Keratinocyte (primary cell): ENCODE measurements around the gene CLCN7. TPM values are rescaled to one million over a fixed set of nuclear protein-coding genes. Genes with fewer than 3 reads are reported as not detected.

ENCODE experiments used
- DNase-seq: peaks from one replicate; pipeline ENCODE4 v3.0.0-alpha.2; 2011; ENCODE audit warnings: low read depth, missing footprints, low spot score
- FAIRE-seq: peaks from 2 replicates; lab custom pipeline; 2011; peaks lifted over from hg19 to GRCh38; lab: Jason Lieb, UNC
- H2AFZ ChIP-seq: 2 replicates; pipeline ENCODE4 v1.6.0; 2012; ENCODE audit warnings: low read length, control low read depth, inconsistent platforms; ENCODE audit not compliant: control insufficient read depth
- H3K27ac ChIP-seq: 2 replicates; pipeline ENCODE4 v1.5.1; 2011; ENCODE audit warnings: low read length; ENCODE audit not compliant: control insufficient read depth, insufficient read depth
- H3K27me3 ChIP-seq: 3 replicates; pipeline ENCODE4 v1.6.0; 2011; ENCODE audit warnings: low read length; ENCODE audit not compliant: control insufficient read depth, insufficient read depth; ENCODE audit errors: extremely low read depth
- H3K36me3 ChIP-seq, 2 experiments: 2 replicates in 1 of 2; 3 replicates in 1 of 2; pipeline ENCODE4 v1.5.1; 2011; ENCODE audit warnings: low read length in 2 of 2, mild to moderate bottlenecking in 1 of 2; ENCODE audit not compliant: control insufficient read depth in 2 of 2, insufficient read depth in 2 of 2; ENCODE audit errors: extremely low read depth in 1 of 2
- H3K4me1 ChIP-seq: 3 replicates; pipeline ENCODE4 v1.5.1; 2011; ENCODE audit warnings: low read length; ENCODE audit not compliant: control insufficient read depth, insufficient read depth; ENCODE audit errors: extremely low read depth
- H3K4me2 ChIP-seq: 3 replicates; pipeline ENCODE4 v1.6.0; 2011; ENCODE audit warnings: low read depth, low read length; ENCODE audit not compliant: control insufficient read depth, insufficient read depth; ENCODE audit errors: extremely low read depth
- H3K4me3 ChIP-seq, 3 experiments: fragments of 200-600 bp in 1 of 3; sonication (generic) in 1 of 3; 2 replicates in 2 of 3; 3 replicates in 1 of 3; pipeline ENCODE4 v1.5.1; 2011 to 2016; ENCODE audit warnings: low read length in 3 of 3, mild to moderate bottlenecking in 3 of 3, control low read depth in 2 of 3, inconsistent platforms in 1 of 3, low read depth in 1 of 3, mixed read lengths in 1 of 3, mixed run types in 1 of 3, moderate library complexity in 1 of 3; ENCODE audit not compliant: control insufficient read depth in 2 of 3, insufficient read depth in 2 of 3; ENCODE audit errors: extremely low read depth in 1 of 3
- H3K79me2 ChIP-seq: 2 replicates; pipeline ENCODE4 v1.6.0; 2012; ENCODE audit warnings: low read length; ENCODE audit not compliant: control insufficient read depth, insufficient read depth
- H3K9ac ChIP-seq: 3 replicates; pipeline ENCODE4 v1.6.0; 2011; ENCODE audit warnings: low read length; ENCODE audit not compliant: control insufficient read depth, insufficient read depth; ENCODE audit errors: extremely low read depth
- H3K9me1 ChIP-seq: 3 replicates; pipeline ENCODE4 v1.6.0; 2011; ENCODE audit warnings: low read length; ENCODE audit not compliant: control insufficient read depth, insufficient read depth; ENCODE audit errors: extremely low read depth
- H3K9me3 ChIP-seq: 2 replicates; pipeline ENCODE4 v1.5.1; 2012; ENCODE audit warnings: low read depth, low read length; ENCODE audit not compliant: control insufficient read depth
- H4K20me1 ChIP-seq: 3 replicates; pipeline ENCODE4 v1.6.0; 2011; ENCODE audit warnings: low read length; ENCODE audit not compliant: control insufficient read depth, insufficient read depth; ENCODE audit errors: extremely low read depth
- CTCF ChIP-seq, 3 experiments: IDR thresholded peaks in 1 of 3; conservative IDR thresholded peaks in 1 of 3; optimal IDR thresholded peaks in 1 of 3; 2 replicates in 2 of 3; 3 replicates in 1 of 3; pipeline versions ENCODE3 to v1.5.1; 2011; ENCODE audit warnings: low read length in 3 of 3, mild to moderate bottlenecking in 3 of 3, moderate library complexity in 2 of 3, control low read depth in 1 of 3, inconsistent platforms in 1 of 3; ENCODE audit not compliant: insufficient read depth in 2 of 3; ENCODE audit errors: extremely low read depth in 1 of 3
- EZH2 ChIP-seq: IDR thresholded peaks from one replicate; pipeline ENCODE4 v1.6.1; 2012; ENCODE audit warnings: inconsistent platforms, mild to moderate bottlenecking, low read length, moderate library complexity
- dilution Hi-C: fragments of 300-500 bp; cut with MboI; formaldehyde crosslinking; loops from one replicate; pipeline ENCODE4 v1.7.0; 2020; ENCODE audit warnings: low sequenced_read_pairs; ENCODE audit not compliant: extremely low pct_ligation_motif_present
- polyA plus RNA-seq, 5 experiments: library from polyadenylated mRNA; depleted of rRNA in 3 of 5; stranded (reverse) in 3 of 5; stranded (forward) in 1 of 5; unstranded in 1 of 5; fragments of >200 nt; gene quantifications; 1 replicate in 1 of 5; 2 replicates in 3 of 5; 3 replicates in 1 of 5; pipeline versions ENCODE4 v1.2.1 to v1.2.3, GENCODE V29; 2011 to 2012; ENCODE audit warnings: missing spikeins in 2 of 5, low read depth in 1 of 5, low replicate concordance in 1 of 5

The CLCN7 gene
- polyA plus RNA-seq, 1 donor (not counting 4 experiments of a cell fraction or from before 2014, with no cell fraction given), result 13.3 TPM

GRCh38 chr16:1495211-1495888, 20.5 kb upstream of the CLCN7 start:
- no peak overlapping the region for H3K4me3 ChIP-seq

GRCh38 chr16:1494711-1495110, 19.9 kb upstream of the CLCN7 start:
- Histone ChIP-seq H3K27me3 (no peaks in the 10 kb centered on the region), H2AFZ (no peak overlapping the region), H3K4me3 (no peak overlapping the region), H4K20me1 (no peaks in the 10 kb centered on the region), H3K4me2 (no peak overlapping the region), H3K9ac (no peak overlapping the region), H3K36me3 (peaks cover 4% of the 10 kb centered on the region in 2 experiments), H3K79me2 (peaks cover 30% of the 10 kb centered on the region), H3K27ac (no peak overlapping the region), H3K9me3 (no peaks in the 10 kb centered on the region), H3K4me1 (peaks cover 19% of the 10 kb centered on the region), H3K9me1 (no peaks in the 10 kb centered on the region)
- no peak for TF ChIP-seq EZH2
- TF ChIP-seq CTCF (optimal IDR thresholded peaks at IDR 0.05 in 1 of 3, IDR thresholded peaks at IDR 0.05 in 1 of 3, conservative IDR thresholded peaks at IDR 0.05 in 1 of 3; ENCODE audit: extremely low read depth in 1 of 3, insufficient read depth in 2 of 3, low read length in 3 of 3), result no peak
- no peak for DNase-seq
- dilution Hi-C loops, result no loop called here
- no peak for FAIRE-seq

More at GRCh38 chr16:1495211-1495888, 20.5 kb upstream of the CLCN7 start:
- TF ChIP-seq CTCF (optimal IDR thresholded peaks at IDR 0.05 in 1 of 3, IDR thresholded peaks at IDR 0.05 in 1 of 3, conservative IDR thresholded peaks at IDR 0.05 in 1 of 3; ENCODE audit: extremely low read depth in 1 of 3, insufficient read depth in 2 of 3, low read length in 3 of 3), result no peak
- TF ChIP-seq EZH2, result no peak
- Histone ChIP-seq H3K4me2 (no peak overlapping the region), H3K9me1 (no peaks in the 10 kb centered on the region), H4K20me1 (no peaks in the 10 kb centered on the region), H2AFZ (no peak overlapping the region), H3K9ac (no peak overlapping the region), H3K4me1 (peaks cover 19% of the 10 kb centered on the region), H3K79me2 (peaks cover 30% of the 10 kb centered on the region), H3K27ac (no peak overlapping the region), H3K36me3 (peaks cover 4% of the 10 kb centered on the region in 2 experiments), H3K27me3 (no peaks in the 10 kb centered on the region), H3K9me3 (no peaks in the 10 kb centered on the region)
- dilution Hi-C loops, result no loop called here
- no peak for FAIRE-seq
- DNase-seq, result no peak
